ENCODE results near the gene CDC5L.
A peak's percentile ranks its signal among the peaks of the same experiment; 100 is the strongest.

The CDC5L gene

GRCh38 chr6:44431118-44431725, 43.7 kb downstream of the CDC5L start:
- H3K27ac ChIP-seq: no peak overlapping the region
- TF ChIP-seq CTCF (conservative IDR thresholded peaks at IDR 0.05) (peak; percentile 88), ZFX (IDR thresholded peaks at IDR 0.05) (no peak)

GRCh38 chr6:44432227-44432626, 44.7 kb downstream of the CDC5L start:
- no peak overlapping the region for H3K27ac ChIP-seq
- no peak for TF ChIP-seq CTCF (conservative IDR thresholded peaks at IDR 0.05)
- TF ChIP-seq ZFX (IDR thresholded peaks at IDR 0.05): no peak

- TF ChIP-seq ZFX (IDR thresholded peaks at IDR 0.05): no peak
- TF ChIP-seq CTCF (conservative IDR thresholded peaks at IDR 0.05): no peak
- no peak overlapping the region for H3K27ac ChIP-seq
Observed at GRCh38 chr6:44432726-44433125, 45.2 kb downstream of the CDC5L start.

GRCh38 chr6:44435500-44435899, 48.0 kb downstream of the CDC5L start:
- no peak overlapping the region for H3K27ac ChIP-seq
- TF ChIP-seq ZFX (IDR thresholded peaks at IDR 0.05) (no peak), CTCF (conservative IDR thresholded peaks at IDR 0.05) (no peak)

- TF ChIP-seq ZFX (IDR thresholded peaks at IDR 0.05) (no peak), CTCF (conservative IDR thresholded peaks at IDR 0.05) (no peak)
- no peak overlapping the region for H3K27ac ChIP-seq
Observed at GRCh38 chr6:44438827-44439226, 51.3 kb downstream of the CDC5L start.

GRCh38 chr6:44439270-44440045, 52.0 kb downstream of the CDC5L start:
- TF ChIP-seq ZFX (IDR thresholded peaks at IDR 0.05) (no peak), CTCF (conservative IDR thresholded peaks at IDR 0.05) (no peak)
- no peak overlapping the region for H3K27ac ChIP-seq

GRCh38 chr6:44441091-44441855, 53.8 kb downstream of the CDC5L start:
- TF ChIP-seq ZFX (IDR thresholded peaks at IDR 0.05) (no peak), CTCF (conservative IDR thresholded peaks at IDR 0.05) (no peak)
- H3K27ac ChIP-seq: no peak overlapping the region

All from C4-2B (cell line).